Erythroblast (primary cell): ENCODE data around the gene PCDHB16.
"Not testable (repeated sequence)": the region's sequence is repeated elsewhere in the genome, so short reads cannot be mapped to it uniquely, and the experiment has no call there.

Experiments
- DNase-seq, 2 experiments: peaks; one replicate each; lab custom pipeline; 2025; lab: John Stamatoyannopoulos, UW
- GATA1 ChIP-seq: IDR thresholded peaks from 2 replicates; pipeline ENCODE4 v1.6.1; 2011; ENCODE audit warnings: low read depth, mild to moderate bottlenecking, control low read depth, low read length, moderate library complexity
- POLR2A ChIP-seq: IDR thresholded peaks from 2 replicates; pipeline ENCODE4 v1.6.1; 2011; ENCODE audit warnings: mild to moderate bottlenecking, low read length

Gene PCDHB16

GRCh38 chr5:141182248-141182647 is at the start of gene PCDHB16:
Gene PCDHB16, plus strand, starts transcription at chr5:141182387. Its CDS starts 173 bp downstream, at chr5:141182560.
- no peak for TF ChIP-seq POLR2A
- TF ChIP-seq GATA1, result no peak
- peak in 1 of 2 experiments; percentile 3 for DNase-seq

DNA sequence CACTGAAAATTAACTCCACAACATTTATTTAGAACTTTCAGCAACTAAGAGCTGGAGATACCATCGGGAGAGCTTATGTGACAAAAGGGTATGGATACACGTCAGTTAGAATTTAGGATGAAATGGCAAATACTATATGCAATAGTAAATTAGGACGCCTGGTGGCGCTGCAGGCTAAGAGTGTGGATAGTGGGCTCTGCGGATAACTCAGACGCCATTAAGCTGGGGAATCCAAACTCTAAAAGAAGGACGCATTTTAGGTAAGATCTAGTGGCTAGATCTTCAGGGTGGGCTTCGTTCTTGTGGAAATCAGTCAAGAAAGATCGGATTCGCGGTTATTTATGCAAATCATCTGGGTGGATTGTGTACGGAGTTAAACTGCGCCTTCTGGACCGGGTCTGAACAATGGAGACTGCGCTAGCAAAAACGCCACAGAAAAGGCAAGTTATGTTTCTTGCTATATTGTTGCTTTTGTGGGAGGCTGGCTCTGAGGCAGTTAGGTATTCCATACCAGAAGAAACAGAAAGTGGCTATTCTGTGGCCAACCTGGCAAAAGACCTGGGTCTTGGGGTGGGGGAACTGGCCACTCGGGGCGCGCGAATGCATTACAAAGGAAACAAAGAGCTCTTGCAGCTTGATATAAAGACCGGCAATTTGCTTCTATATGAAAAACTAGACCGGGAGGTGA is 47.0 kb upstream of the PCDHB16 start, which contains the start of gene PCDHB5:
PCDHB5 (plus strand) TSS at position 177 of the 688 bp plus-strand sequence; CDS start at position 406, 229 bp downstream.
- no peak for TF ChIP-seq GATA1
- no peak for TF ChIP-seq POLR2A
- DNase-seq, result peak in 1 of 2 experiments; percentile 3

DNA sequence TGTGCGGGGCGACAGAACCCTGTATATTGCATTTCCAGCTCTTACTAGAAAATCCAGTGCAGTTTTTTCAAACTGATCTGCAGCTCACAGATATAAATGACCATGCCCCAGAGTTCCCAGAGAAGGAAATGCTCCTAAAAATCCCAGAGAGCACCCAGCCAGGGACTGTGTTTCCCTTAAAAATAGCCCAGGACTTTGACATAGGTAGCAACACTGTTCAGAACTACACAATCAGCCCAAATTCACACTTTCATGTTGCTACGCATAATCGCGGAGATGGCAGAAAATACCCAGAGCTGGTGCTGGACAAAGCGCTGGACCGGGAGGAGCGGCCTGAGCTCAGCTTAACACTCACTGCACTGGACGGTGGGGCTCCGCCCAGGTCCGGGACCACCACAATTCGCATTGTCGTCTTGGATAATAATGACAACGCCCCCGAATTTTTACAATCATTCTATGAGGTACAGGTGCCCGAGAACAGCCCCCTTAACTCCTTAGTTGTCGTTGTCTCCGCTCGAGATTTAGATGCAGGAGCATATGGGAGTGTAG is 46.4 kb upstream of the PCDHB16 start:
- TF ChIP-seq POLR2A (no peak), GATA1 (no peak)
- DNase-seq, result no peak

DNA sequence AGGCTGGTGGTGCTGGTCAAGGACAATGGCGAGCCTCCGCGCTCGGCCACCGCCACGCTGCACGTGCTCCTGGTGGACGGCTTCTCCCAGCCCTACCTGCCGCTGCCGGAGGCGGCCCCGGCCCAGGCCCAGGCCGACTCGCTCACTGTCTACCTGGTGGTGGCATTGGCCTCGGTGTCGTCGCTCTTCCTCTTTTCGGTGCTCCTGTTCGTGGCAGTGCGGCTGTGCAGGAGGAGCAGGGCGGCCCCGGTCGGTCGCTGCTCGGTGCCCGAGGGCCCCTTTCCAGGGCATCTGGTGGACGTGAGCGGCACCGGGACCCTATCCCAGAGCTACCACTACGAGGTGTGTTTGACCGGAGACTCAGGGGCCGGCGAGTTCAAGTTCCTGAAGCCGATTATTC is 44.8 kb upstream of the PCDHB16 start:
- DNase-seq, result not testable (repeated sequence)

DNA sequence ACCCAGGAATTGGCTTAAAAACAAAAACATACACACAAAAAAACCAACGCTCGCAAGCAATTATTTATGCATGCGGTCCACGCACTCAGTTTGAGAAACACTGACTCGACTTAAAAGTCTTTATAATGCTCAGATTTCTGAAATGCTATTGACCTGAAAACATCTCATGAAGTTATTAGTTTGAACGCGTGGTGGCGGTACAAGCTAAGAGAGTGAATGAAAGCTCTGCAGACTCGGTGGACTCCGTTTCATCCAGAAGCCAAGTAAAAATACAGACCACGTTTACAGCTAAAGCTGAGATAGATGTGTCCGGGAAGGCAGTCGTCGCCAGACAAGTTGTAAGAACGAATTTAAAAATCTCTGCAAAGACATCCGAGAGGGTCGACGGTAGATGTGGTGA is 32.4 kb upstream of the PCDHB16 start, which contains the start of gene PCDHB6:
PCDHB6 (plus strand) TSS at position 246 of the 400 bp plus-strand sequence. CDS start 201 bp downstream, outside the sequence.
- no peak for DNase-seq
- TF ChIP-seq POLR2A (no peak), GATA1 (no peak)

DNA sequence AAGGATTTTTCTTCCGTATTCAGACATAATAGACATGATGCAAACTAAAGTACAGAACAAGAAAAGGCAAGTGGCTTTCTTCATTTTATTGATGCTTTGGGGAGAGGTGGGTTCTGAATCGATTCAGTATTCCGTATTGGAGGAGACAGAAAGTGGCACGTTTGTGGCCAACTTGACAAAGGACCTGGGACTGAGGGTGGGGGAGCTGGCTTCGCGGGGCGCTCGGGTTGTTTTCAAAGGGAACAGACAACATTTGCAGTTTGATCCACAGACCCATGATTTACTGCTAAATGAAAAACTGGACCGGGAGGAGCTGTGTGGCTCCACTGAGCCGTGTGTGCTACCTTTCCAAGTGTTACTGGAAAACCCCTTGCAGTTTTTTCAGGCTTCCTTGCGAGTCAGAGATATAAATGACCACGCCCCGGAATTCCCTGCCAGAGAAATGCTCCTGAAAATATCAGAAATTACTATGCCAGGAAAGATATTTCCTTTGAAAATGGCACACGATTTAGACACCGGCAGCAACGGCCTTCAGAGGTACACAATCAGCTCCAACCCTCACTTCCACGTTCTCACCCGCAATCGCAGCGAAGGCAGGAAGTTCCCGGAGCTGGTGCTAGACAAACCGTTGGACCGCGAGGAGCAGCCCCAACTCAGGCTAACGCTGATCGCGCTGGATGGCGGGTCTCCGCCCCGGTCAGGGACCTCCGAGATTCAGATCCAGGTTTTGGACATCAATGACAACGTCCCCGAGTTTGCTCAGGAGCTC is 31.8 kb upstream of the PCDHB16 start:
- TF ChIP-seq POLR2A (no peak), GATA1 (no peak)
- no peak for DNase-seq

- DNase-seq, result no peak
- TF ChIP-seq GATA1, result no peak
- no peak for TF ChIP-seq POLR2A
Observed at GRCh38 chr5:141150993-141151325, 31.2 kb upstream of the PCDHB16 start.

GRCh38 chr5:141151632-141152031 is 30.6 kb upstream of the PCDHB16 start:
- not testable (repeated sequence) for DNase-seq

DNA sequence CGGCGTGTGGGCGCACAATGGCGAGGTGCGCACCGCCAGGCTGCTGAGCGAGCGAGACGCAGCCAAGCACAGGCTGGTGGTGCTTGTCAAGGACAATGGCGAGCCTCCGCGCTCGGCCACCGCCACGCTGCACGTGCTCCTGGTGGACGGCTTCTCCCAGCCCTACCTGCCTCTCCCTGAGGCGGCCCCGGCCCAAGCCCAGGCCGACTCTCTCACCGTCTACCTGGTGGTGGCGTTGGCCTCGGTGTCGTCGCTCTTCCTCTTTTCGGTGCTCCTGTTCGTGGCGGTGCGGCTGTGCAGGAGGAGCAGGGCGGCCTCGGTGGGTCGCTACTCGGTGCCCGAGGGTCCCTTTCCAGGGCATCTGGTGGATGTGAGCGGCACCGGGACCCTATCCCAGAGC is 30.1 kb upstream of the PCDHB16 start:
- DNase-seq, result not testable (repeated sequence)

- TF ChIP-seq POLR2A, result no peak
- no peak for TF ChIP-seq GATA1
- no peak for DNase-seq
Observed at GRCh38 chr5:141155540-141156374, 26.4 kb upstream of the PCDHB16 start.

DNA sequence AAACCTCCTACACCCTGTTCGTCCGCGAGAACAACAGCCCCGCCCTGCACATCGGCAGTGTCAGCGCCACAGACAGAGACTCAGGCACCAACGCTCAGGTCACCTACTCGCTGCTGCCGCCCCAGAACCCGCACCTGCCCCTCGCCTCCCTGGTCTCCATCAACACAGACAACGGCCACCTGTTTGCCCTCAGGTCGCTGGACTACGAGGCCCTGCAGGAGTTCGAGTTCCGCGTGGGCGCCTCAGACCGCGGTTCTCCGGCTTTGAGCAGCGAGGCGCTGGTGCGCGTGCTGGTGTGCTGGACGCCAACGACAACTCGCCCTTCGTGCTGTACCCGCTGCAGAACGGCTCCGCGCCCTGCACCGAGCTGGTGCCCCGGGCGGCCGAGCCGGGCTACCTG is 24.8 kb upstream of the PCDHB16 start:
- DNase-seq, result not testable (repeated sequence)

- DNase-seq, result not testable (repeated sequence)
Observed at GRCh38 chr5:141157901-141158300, 24.3 kb upstream of the PCDHB16 start.

GRCh38 chr5:141172381-141173204 is 9.6 kb upstream of the PCDHB16 start, which contains the start of gene PCDHB7:
Gene PCDHB7, plus strand, starts transcription at chr5:141172644. Its CDS starts 192 bp downstream, at chr5:141172836.
- peak in 1 of 2 experiments; percentile 23 for DNase-seq
- no peak for TF ChIP-seq GATA1
- TF ChIP-seq POLR2A, result no peak

- DNase-seq, result not testable (repeated sequence)
Observed at GRCh38 chr5:141174291-141175104, 7.7 kb upstream of the PCDHB16 start.
